Lower lobe of right lung (tissue), 2 donors: ENCODE measurements around the gene PKD2L2. TPM values are rescaled to one million over a fixed set of nuclear protein-coding genes. Genes with fewer than 3 reads are reported as not detected.
"Not testable (repeated sequence)": the region's sequence is repeated elsewhere in the genome, so short reads cannot be mapped to it uniquely, and the experiment has no call there.

Source experiments
- ATAC-seq, 2 donors: fragments of 200-7000 bp; cut with Tn5 transposase; one replicate each; pipeline ENCODE4 v1.9.1; 2020 to 2022; ENCODE audit warnings: mild to moderate bottlenecking in 2 of 2, moderate library complexity in 2 of 2
- DNase-seq: peaks from one replicate; pipeline ENCODE4 v3.0.0-alpha.2; 2020
- H3K27ac ChIP-seq: fragments of 200-600 bp; one replicate; pipeline ENCODE4 v1.8.0; 2022
- H3K27me3 ChIP-seq: fragments of 200-600 bp; one replicate; pipeline ENCODE4 v1.8.0; 2022; ENCODE audit warnings: low read depth
- H3K36me3 ChIP-seq: fragments of 200-600 bp; one replicate; pipeline ENCODE4 v1.8.0; 2022; ENCODE audit warnings: mild to moderate bottlenecking
- H3K4me1 ChIP-seq: fragments of 200-600 bp; one replicate; pipeline ENCODE4 v1.8.0; 2022
- H3K4me3 ChIP-seq: fragments of 200-600 bp; one replicate; pipeline ENCODE4 v1.8.0; 2022; ENCODE audit warnings: mild to moderate bottlenecking
- H3K9me3 ChIP-seq: fragments of 200-600 bp; one replicate; pipeline ENCODE4 v1.8.0; 2022
- CTCF ChIP-seq: fragments of 200-600 bp; IDR thresholded peaks from one replicate; pipeline ENCODE4 v1.8.0; 2022; ENCODE audit warnings: antibody characterized with exemption, mild to moderate bottlenecking
- intact Hi-C: fragments of 100-400 bp; cut with DNase I; formaldehyde crosslinking; loops from one replicate; pipeline ENCODE4 v1.11.0; 2022
- total RNA-seq: library from RNA; stranded (reverse); fragmentation: NEBNext Ultra II Directional; extraction: Animal tissue kit (Norgen Biotek cat#: 25700); gene quantifications from one replicate; pipeline ENCODE4 v1.2.1, GENCODE V29; 2021
- donor health status: DM: no; HTN: yes; CAD: no; lungs with severe emphysema.

PKD2L2 gene
- total RNA-seq, 1 donor from 2014 or later = not detected

GRCh38 chr5:137960819-137961218 lies 71.6 kb downstream of the PKD2L2 start:
- no peak overlapping the region for H3K4me3 ChIP-seq
- ATAC-seq (no peak), DNase-seq (no peak)
- H3K4me1 ChIP-seq = no peaks in the 10 kb centered on the region
- H3K9me3 ChIP-seq = no peaks in the 10 kb centered on the region
- intact Hi-C loops = no loop called here
- H3K27ac ChIP-seq = no peak overlapping the region
- no peak for TF ChIP-seq CTCF
- no peaks in the 10 kb centered on the region for H3K27me3 ChIP-seq
- peaks cover 82% of the 10 kb centered on the region for H3K36me3 ChIP-seq

GRCh38 chr5:137970384-137970783 lies 81.1 kb downstream of the PKD2L2 start:
- H3K9me3 ChIP-seq, H3K4me3 ChIP-seq, H3K27ac ChIP-seq, intact Hi-C loops, H3K27me3 ChIP-seq, ATAC-seq, DNase-seq, H3K4me1 ChIP-seq: not testable (repeated sequence)
- H3K36me3 ChIP-seq = peaks cover 20% of the 10 kb centered on the region

- TF ChIP-seq CTCF = no peak
- peaks cover 40% of the 10 kb centered on the region for H3K36me3 ChIP-seq
Measured at GRCh38 chr5:137975208-137975607, 86.0 kb downstream of the PKD2L2 start.

DNA sequence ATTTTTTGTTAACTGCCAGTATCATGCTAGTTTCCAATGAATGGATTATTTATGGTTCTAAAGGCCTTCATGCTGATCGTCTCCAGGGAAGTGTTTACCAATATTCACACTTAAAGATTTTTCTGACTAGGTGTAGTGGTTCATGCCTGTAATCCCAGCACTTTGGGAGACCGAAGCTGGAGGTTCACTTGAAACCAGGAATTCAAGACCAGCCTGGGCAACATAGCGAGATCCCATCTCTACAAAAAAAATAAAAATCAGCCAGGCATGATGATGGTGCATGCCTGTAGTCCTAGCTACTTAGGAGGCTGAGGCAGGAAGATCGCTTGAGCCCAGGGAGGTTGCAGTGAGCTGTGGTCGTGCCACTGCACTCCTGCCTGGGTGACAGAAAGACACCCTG lies 100.2 kb downstream of the PKD2L2 start:
- TF ChIP-seq CTCF = no peak
- no peaks in the 10 kb centered on the region for H3K4me1 ChIP-seq
- H3K4me3 ChIP-seq = no peak overlapping the region
- intact Hi-C loops = no loop called here
- no peaks in the 10 kb centered on the region for H3K27me3 ChIP-seq
- DNase-seq = no peak
- H3K36me3 ChIP-seq = peaks cover 27% of the 10 kb centered on the region
- ATAC-seq = no peak
- H3K9me3 ChIP-seq = no peaks in the 10 kb centered on the region
- H3K27ac ChIP-seq = no peak overlapping the region

More at GRCh38 chr5:137975208-137975607, 86.0 kb downstream of the PKD2L2 start:
- Histone ChIP-seq H3K9me3 (no peaks in the 10 kb centered on the region), H3K27me3 (no peaks in the 10 kb centered on the region), H3K4me1 (no peaks in the 10 kb centered on the region), H3K27ac (no peak overlapping the region), H3K4me3 (no peak overlapping the region)
- no peak for ATAC-seq
- intact Hi-C loops = no loop called here
- DNase-seq = no peak

Other genes with a start within 250 kb of the PKD2L2 start
- gene KLHL3, start 153.4 kb upstream of the PKD2L2 start, total RNA-seq = 6.7 TPM
- gene HNRNPA0, start 135.1 kb upstream of the PKD2L2 start, total RNA-seq = 21.7 TPM
- not detected for gene MYOT, start 21.6 kb upstream of the PKD2L2 start, total RNA-seq
- 42.9 TPM for gene FAM13B, start 143.6 kb downstream of the PKD2L2 start, total RNA-seq
- not detected for gene WNT8A, start 194.6 kb downstream of the PKD2L2 start, total RNA-seq
- 7.3 TPM for gene NME5, start 250.0 kb downstream of the PKD2L2 start, total RNA-seq